GM18507 (cell line): ENCODE data around the gene CPLX4.

Experiments
- DNase-seq: peaks from one replicate; pipeline ENCODE4 v3.0.0; 2011; ENCODE audit warnings: low read depth; ENCODE audit not compliant: insufficient read length; ENCODE audit errors: extremely low spot score
- FAIRE-seq: peaks from 2 replicates; lab custom pipeline; 2011; peaks lifted over from hg19 to GRCh38; lab: Jason Lieb, UNC

The CPLX4 gene, protein sequence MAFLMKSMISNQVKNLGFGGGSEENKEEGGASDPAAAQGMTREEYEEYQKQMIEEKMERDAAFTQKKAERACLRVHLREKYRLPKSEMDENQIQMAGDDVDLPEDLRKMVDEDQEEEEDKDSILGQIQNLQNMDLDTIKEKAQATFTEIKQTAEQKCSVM

GRCh38 chr18:59318460-59319050 is at the start of gene CPLX4:
Gene CPLX4 (minus strand): TSS chr18:59318649. CDS start chr18:59318462, 187 bp downstream.
- DNase-seq: no peak
- FAIRE-seq: no peak

DNA sequence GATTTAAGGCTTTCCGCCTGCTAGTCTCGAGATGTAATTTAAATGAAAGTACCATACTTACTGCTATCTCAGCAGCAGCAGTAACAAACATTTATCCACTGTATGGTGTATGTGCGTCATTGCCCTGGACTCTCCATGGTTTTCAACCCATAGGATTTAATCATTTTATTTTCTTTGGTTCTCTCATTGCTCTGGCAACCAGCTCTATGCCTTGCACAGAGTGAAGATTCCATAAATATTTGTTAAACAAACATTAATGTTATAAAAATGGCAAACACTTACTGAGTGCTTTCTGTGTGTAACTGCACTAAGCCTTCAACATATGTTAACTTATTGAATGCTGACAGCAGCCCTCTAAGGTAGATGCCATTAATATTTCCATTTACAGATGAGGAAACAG is 41.9 kb upstream of the CPLX4 start:
- DNase-seq (no peak), FAIRE-seq (no peak)

GRCh38 chr18:59359576-59359952 is 41.1 kb upstream of the CPLX4 start:
- DNase-seq (no peak), FAIRE-seq (no peak)

DNA sequence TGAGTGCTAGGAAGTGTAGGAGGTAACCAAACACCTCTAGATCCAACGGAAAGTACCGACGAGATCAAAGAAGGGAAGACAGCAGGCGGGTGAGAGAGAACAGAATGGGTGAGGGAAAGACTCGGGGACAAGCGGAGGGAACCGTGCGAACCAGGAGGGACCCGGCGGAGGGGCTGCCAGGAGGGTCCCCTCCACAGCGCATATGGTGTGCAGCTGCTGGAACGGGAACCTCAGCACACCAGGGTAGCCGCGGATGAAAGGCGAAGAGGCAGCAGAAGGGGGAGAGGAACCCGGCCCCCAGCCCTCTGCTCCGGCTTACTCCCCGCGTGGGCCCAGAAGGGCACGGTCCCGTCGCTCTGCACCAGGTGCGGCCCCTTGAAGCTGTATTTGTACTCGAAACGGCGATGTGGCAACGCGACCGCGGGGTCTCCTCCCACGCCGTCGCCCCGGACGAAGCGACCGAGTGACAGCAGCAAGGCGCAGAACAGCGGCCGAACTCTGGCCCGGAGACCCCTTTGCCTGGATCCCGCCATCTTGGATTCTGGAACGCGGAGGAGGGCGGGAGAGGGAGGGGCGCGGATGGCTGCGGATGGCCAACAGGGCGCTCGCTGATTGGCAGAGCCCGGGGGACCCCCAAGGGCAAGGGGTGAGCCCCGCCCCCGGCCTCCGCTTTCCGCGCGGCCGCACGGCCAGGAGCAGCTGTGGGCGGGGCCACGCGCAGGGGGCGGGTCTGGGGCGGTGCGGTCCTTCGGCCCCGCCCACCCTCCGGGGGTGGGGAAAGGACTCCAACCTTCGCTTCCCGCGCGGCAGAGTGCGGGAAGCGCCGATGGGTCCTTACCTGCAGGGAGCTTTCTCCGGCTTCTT is 40.5 kb upstream of the CPLX4 start, which contains the start of gene LMAN1:
LMAN1 (minus strand) TSS at position 554 of the 864 bp plus-strand sequence; CDS start at position 533, 21 bp downstream.
- DNase-seq: peak; percentile 94
- FAIRE-seq: peak; percentile 92

- DNase-seq (no peak), FAIRE-seq (no peak)
These were observed 39.9 kb upstream of the CPLX4 start for GRCh38 chr18:59358414-59358711.

DNA sequence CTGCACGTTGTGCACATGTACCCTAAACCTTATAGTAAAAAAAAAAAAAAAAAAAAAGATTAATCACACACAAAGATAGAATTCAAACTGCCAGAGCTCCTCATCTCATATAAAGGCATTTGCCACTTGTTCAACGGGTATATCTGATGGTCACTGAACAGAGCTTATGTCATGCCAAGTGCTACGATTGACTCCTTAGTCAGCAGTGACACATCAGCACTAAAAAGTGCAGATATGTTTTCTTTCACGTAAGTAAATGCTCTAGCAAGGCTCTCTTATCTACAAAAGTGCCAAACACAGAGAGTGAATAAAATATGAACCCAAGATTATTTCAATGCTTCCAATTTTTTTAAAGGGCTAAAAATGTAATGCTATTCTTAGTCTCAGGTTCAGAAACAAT is 39.5 kb upstream of the CPLX4 start:
- peak; percentile 18 for FAIRE-seq
- no peak for DNase-seq

GRCh38 chr18:59354731-59355130 is 36.3 kb upstream of the CPLX4 start:
- DNase-seq (no peak), FAIRE-seq (no peak)

GRCh38 chr18:59353079-59353680 is 34.7 kb upstream of the CPLX4 start:
- no peak for DNase-seq
- peak; percentile 5 for FAIRE-seq

DNA sequence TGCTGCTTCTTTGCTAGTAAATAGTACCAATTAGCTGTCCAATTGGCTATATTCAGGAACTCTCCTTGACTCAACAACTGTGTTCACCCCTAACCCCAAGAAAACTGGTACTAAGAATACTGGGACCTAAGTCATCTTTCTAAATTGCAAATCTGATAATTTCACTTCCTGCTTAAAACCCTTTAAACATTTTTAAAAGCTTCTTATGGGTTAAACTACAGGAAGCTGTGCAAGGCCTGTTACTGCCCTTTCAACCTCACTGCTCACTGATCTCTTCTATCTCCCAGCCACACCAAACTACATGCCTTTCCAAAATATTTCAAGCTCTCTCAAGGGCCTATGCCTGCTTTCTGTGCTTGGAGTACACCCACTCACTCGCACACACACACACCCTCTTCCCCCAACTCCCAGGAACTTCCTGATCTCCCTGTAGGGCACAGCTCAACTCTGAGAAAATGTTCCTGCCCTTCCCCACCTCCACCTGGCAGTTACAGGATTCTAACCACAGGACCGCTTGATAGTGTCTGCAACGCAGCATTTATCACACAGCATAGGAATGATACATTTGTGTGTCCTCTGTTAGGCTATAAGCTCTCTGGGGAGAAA is 33.9 kb upstream of the CPLX4 start:
- DNase-seq: no peak
- FAIRE-seq: no peak

GRCh38 chr18:59345556-59345955 is 27.1 kb upstream of the CPLX4 start:
- FAIRE-seq: no peak
- DNase-seq: no peak

GRCh38 chr18:59344996-59345395 is 26.5 kb upstream of the CPLX4 start:
- FAIRE-seq (no peak), DNase-seq (no peak)

- FAIRE-seq (no peak), DNase-seq (no peak)
These were observed 25.5 kb upstream of the CPLX4 start for GRCh38 chr18:59343926-59344325.

GRCh38 chr18:59340817-59341216 is 22.4 kb upstream of the CPLX4 start:
- FAIRE-seq: no peak
- DNase-seq: no peak

DNA sequence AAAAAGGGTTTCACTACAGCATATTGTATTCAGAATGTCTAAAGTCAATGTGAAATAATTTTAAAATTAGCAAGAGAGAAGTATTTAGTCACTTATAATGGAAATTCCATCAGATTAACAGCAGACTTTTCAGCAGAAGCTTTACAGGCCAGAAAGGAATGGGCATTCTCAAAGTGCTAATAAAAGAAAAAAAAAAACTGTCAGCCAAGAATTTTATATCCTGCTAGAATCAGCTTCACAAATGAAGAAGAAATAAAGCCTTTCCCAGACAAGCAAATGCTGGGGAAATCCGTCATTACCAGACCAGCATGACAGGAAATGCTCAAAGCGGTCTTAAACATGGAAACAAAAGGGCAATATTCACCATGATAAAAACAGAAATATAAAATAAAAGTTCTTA is 21.9 kb upstream of the CPLX4 start:
- DNase-seq (no peak), FAIRE-seq (no peak)

GRCh38 chr18:59332986-59333385 is 14.5 kb upstream of the CPLX4 start:
- DNase-seq: no peak
- FAIRE-seq: no peak

GRCh38 chr18:59328683-59329082 is 10.2 kb upstream of the CPLX4 start:
- no peak for DNase-seq
- no peak for FAIRE-seq

DNA sequence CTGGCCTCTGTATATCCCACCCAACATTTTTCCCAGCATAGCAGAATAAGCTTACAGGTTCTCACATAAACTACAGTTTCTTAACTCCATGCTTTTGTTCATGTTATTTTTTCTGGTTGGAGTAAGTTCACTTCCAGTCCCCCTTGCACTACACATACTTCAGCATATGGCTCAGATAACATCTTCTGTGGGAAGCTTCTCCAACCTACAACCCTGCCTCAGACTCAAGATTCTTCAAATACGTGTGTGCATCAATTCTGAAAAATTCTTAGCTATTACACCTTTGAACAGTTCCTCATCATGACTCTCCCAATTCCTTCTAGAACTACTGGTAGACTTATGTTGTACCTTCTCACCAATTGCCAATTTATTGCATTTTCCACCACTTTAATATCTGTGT is 7.5 kb upstream of the CPLX4 start:
- no peak for DNase-seq
- FAIRE-seq: no peak

GRCh38 chr18:59324623-59324971 is 6.1 kb upstream of the CPLX4 start:
- no peak for FAIRE-seq
- no peak for DNase-seq

- DNase-seq (no peak), FAIRE-seq (no peak)
These were observed 5.6 kb upstream of the CPLX4 start for GRCh38 chr18:59323931-59324622.

- DNase-seq (no peak), FAIRE-seq (no peak)
These were observed 6.8 kb downstream of the CPLX4 start for GRCh38 chr18:59311631-59312030.
